ENCODE results near the gene SPATA32. TPM values are rescaled to one million over a fixed set of nuclear protein-coding genes. Genes with fewer than 3 reads are reported as not detected.

SPATA32 gene
- total and polyA plus RNA-seq, 3 experiments from 2014 or later: 0.15 to 0.33 TPM; not detected in 1

- Histone ChIP-seq H3K27ac (ENCODE audit: low read depth, low read length) (peak overlapping the region; percentile 98), H3K9me3 (ENCODE audit: low read length) (no peaks in the 10 kb centered on the region), H3K4me3 (ENCODE audit: low read length) (peak overlapping the region; percentile 95), H3K27me3 (ENCODE audit: insufficient read depth, low read length, poor library complexity, severe bottlenecking) (no peaks in the 10 kb centered on the region), H3K36me3 (ENCODE audit: insufficient read depth, low read length) (no peaks in the 10 kb centered on the region), H3K4me1 (ENCODE audit: insufficient read depth, low read length) (peaks cover 68% of the 10 kb centered on the region)
- POLR2A ChIA-PET: interaction anchor here (0.9 to 13.4 kb wide), 10 partner anchors 9 to 165 kb away, joined by 3 to 189 read pairs (median 10); partner anchors contain the start of genes HEXIM1, HEXIM2, MAP3K14 and NMT1
- Mint-ChIP-seq H3K4me3 (peak overlapping the region; percentile 96 to 100 (median 99)), H3K9me3 (no peaks in the 10 kb centered on the region), H3K27ac (peak overlapping the region; percentile 97 to 100 (median 100)), H3K36me3 (peaks cover 0 to 57% (median 0%) of the 10 kb centered on the region in 3 donors), H3K4me1 (peaks cover 67 to 70% (median 68%) of the 10 kb centered on the region in 3 donors), H3K27me3 (peaks cover 0 to 3% of the 10 kb centered on the region in 2 donors)
- CTCF ChIA-PET: interaction anchor here (1.2 to 13.8 kb wide), 7 partner anchors 7 to 159 kb away, joined by 3 to 409 read pairs (median 15); partner anchors contain the start of genes ACBD4, HEXIM1 and MAP3K14
- no peak for DNase-seq
Observed at GRCh38 chr17:45226576-45226975, 35.3 kb downstream of the SPATA32 start.

- POLR2A ChIA-PET: interaction anchor here (0.8 to 13.4 kb wide), 11 partner anchors 9 to 359 kb away, joined by 3 to 189 read pairs (median 6); partner anchors contain the start of genes HEXIM1, HEXIM2, MAP3K14 and NMT1
- peaks cover 0 to 57% (median 0%) of the 10 kb centered on the region in 3 donors for H3K36me3 Mint-ChIP-seq
- peak overlapping the region; percentile 95 for H3K4me3 ChIP-seq (ENCODE audit: low read length)
Observed at GRCh38 chr17:45225964-45226530, 35.8 kb downstream of the SPATA32 start.

DNA sequence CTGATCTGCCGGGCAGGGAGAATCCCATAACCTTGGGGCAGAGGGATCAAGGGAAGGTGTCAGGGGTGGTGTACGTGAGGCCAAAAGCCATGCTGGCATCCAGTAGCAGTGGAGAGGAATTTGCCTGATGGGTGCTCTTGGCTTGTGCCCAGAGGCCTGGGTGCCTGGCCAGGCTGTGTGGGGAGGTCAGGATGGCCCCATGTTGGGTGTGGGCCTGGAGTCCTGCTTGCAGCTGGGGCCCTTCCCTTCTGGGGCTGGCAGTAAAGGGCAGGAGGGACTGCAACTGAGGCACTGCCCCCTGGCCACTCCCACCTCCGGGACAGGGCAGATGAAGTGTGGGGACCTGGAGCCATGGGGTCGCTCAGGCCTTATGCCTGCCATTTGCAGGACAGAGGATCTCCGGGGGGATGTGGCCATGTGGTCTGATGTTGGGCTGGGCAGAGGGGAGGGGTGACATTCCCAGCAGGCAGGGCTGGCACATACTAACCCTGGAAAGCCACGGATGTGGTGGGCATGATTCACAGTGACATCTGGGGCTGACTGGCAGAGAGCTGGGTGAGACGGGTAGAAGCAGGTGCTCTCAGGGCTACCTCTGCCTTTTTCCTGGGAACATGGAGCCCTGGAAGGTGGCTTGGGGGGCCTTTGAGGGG lies 36.7 kb downstream of the SPATA32 start:
- H3K9me3 Mint-ChIP-seq: no peaks in the 10 kb centered on the region
- H3K27ac ChIP-seq (ENCODE audit: low read depth, low read length): peak overlapping the region; percentile 98
- H3K36me3 ChIP-seq (ENCODE audit: insufficient read depth, low read length): no peaks in the 10 kb centered on the region
- peaks cover 62% of the 10 kb centered on the region for H3K4me1 ChIP-seq (ENCODE audit: insufficient read depth, low read length)
- H3K27me3 Mint-ChIP-seq: peaks cover 0 to 3% of the 10 kb centered on the region in 2 donors
- ChIA-PET POLR2A (interaction anchor here (0.5 to 13.4 kb wide), 8 partner anchors 9 to 360 kb away, joined by 3 to 189 read pairs (median 10); partner anchors contain the start of genes HEXIM1, HEXIM2 and MAP3K14), CTCF (interaction anchor here (0.9 to 13.8 kb wide), 9 partner anchors 9 to 160 kb away, joined by 3 to 409 read pairs (median 10); partner anchors contain the start of genes ACBD4, HEXIM1 and MAP3K14)
- H3K4me3 Mint-ChIP-seq: peak overlapping the region; percentile 96 to 100 (median 99)
- peak overlapping the region; percentile 95 for H3K4me3 ChIP-seq (ENCODE audit: low read length)
- H3K9me3 ChIP-seq (ENCODE audit: low read length): no peaks in the 10 kb centered on the region
- peak; percentile 41 to 71 (median 52) for DNase-seq
- H3K4me1 Mint-ChIP-seq: peaks cover 59 to 69% (median 65%) of the 10 kb centered on the region in 3 donors
- H3K36me3 Mint-ChIP-seq: peaks cover 0 to 61% (median 0%) of the 10 kb centered on the region in 3 donors
- peak overlapping the region; percentile 97 to 100 (median 100) for H3K27ac Mint-ChIP-seq
- H3K27me3 ChIP-seq (ENCODE audit: insufficient read depth, low read length, poor library complexity, severe bottlenecking): no peaks in the 10 kb centered on the region

More at GRCh38 chr17:45225964-45226530, 35.8 kb downstream of the SPATA32 start:
- peak overlapping the region; percentile 96 to 100 (median 99) for H3K4me3 Mint-ChIP-seq
- Histone ChIP-seq H3K4me1 (ENCODE audit: insufficient read depth, low read length) (peaks cover 62% of the 10 kb centered on the region), H3K36me3 (ENCODE audit: insufficient read depth, low read length) (no peaks in the 10 kb centered on the region), H3K27me3 (ENCODE audit: insufficient read depth, low read length, poor library complexity, severe bottlenecking) (no peaks in the 10 kb centered on the region), H3K9me3 (ENCODE audit: low read length) (no peaks in the 10 kb centered on the region), H3K27ac (ENCODE audit: low read depth, low read length) (peak overlapping the region; percentile 98)
- peaks cover 0 to 3% of the 10 kb centered on the region in 2 donors for H3K27me3 Mint-ChIP-seq
- H3K4me1 Mint-ChIP-seq: peaks cover 63 to 67% (median 64%) of the 10 kb centered on the region in 3 donors
- H3K27ac Mint-ChIP-seq: peak overlapping the region; percentile 97 to 100 (median 100)
- no peaks in the 10 kb centered on the region for H3K9me3 Mint-ChIP-seq
- peak; percentile 88 to 98 (median 95) for DNase-seq
- CTCF ChIA-PET: interaction anchor here (0.9 to 13.8 kb wide), 8 partner anchors 8 to 159 kb away, joined by 3 to 409 read pairs (median 12); partner anchors contain the start of genes ACBD4, HEXIM1 and MAP3K14

GRCh38 chr17:45224671-45225050 lies 37.2 kb downstream of the SPATA32 start:
- POLR2A ChIA-PET: interaction anchor here (2.6 to 13.4 kb wide), 2 partner anchors 21 to 76 kb away, joined by 26 to 189 read pairs; partner anchors contain the start of gene HEXIM1
- no peaks in the 10 kb centered on the region for H3K9me3 Mint-ChIP-seq
- Histone ChIP-seq H3K27ac (ENCODE audit: low read depth, low read length) (peak overlapping the region; percentile 98), H3K9me3 (ENCODE audit: low read length) (no peaks in the 10 kb centered on the region), H3K36me3 (ENCODE audit: insufficient read depth, low read length) (no peaks in the 10 kb centered on the region), H3K27me3 (ENCODE audit: insufficient read depth, low read length, poor library complexity, severe bottlenecking) (no peaks in the 10 kb centered on the region), H3K4me1 (ENCODE audit: insufficient read depth, low read length) (peaks cover 62% of the 10 kb centered on the region), H3K4me3 (ENCODE audit: low read length) (peak overlapping the region; percentile 95)
- H3K27me3 Mint-ChIP-seq: peaks cover 0 to 3% of the 10 kb centered on the region in 2 donors
- peak in 3 of 5 donors; percentile 26 to 58 (median 53) for DNase-seq
- H3K36me3 Mint-ChIP-seq: peaks cover 0 to 63% (median 0%) of the 10 kb centered on the region in 3 donors
- CTCF ChIA-PET: interaction anchor here (1.2 to 13.8 kb wide), 6 partner anchors 9 to 160 kb away, joined by 3 to 409 read pairs (median 18); partner anchors contain the start of genes ACBD4 and MAP3K14
- H3K4me1 Mint-ChIP-seq: peaks cover 59 to 69% (median 65%) of the 10 kb centered on the region in 3 donors
- H3K27ac Mint-ChIP-seq: peak overlapping the region; percentile 97 to 100 (median 100)
- peak overlapping the region; percentile 96 to 100 (median 99) for H3K4me3 Mint-ChIP-seq

- DNase-seq: peak; percentile 47 to 73 (median 53)
- Mint-ChIP-seq H3K27ac (peak overlapping the region; percentile 92 to 100 (median 100)), H3K36me3 (peaks cover 2 to 67% (median 2%) of the 10 kb centered on the region in 3 donors), H3K9me3 (no peaks in the 10 kb centered on the region), H3K27me3 (peaks cover 0 to 1% of the 10 kb centered on the region in 2 donors), H3K4me1 (peaks cover 59 to 69% (median 66%) of the 10 kb centered on the region in 3 donors), H3K4me3 (peak overlapping the region; percentile 96 to 100 (median 99))
- H3K36me3 ChIP-seq (ENCODE audit: insufficient read depth, low read length): no peaks in the 10 kb centered on the region
- H3K4me3 ChIP-seq (ENCODE audit: low read length): peak overlapping the region; percentile 95
- H3K9me3 ChIP-seq (ENCODE audit: low read length): no peaks in the 10 kb centered on the region
- ChIA-PET CTCF (interaction anchor here (0.9 to 13.8 kb wide), 7 partner anchors 10 to 163 kb away, joined by 3 to 409 read pairs (median 21); partner anchors contain the start of gene ACBD4), POLR2A (interaction anchor here (0.7 to 13.4 kb wide), 3 partner anchors 8 to 21 kb away, joined by 3 to 189 read pairs (median 4); no protein-coding TSS in a partner anchor)
- H3K27ac ChIP-seq (ENCODE audit: low read depth, low read length): peak overlapping the region; percentile 98
- peaks cover 62% of the 10 kb centered on the region for H3K4me1 ChIP-seq (ENCODE audit: insufficient read depth, low read length)
- H3K27me3 ChIP-seq (ENCODE audit: insufficient read depth, low read length, poor library complexity, severe bottlenecking): no peaks in the 10 kb centered on the region
Observed at GRCh38 chr17:45223539-45224528, 38.1 kb downstream of the SPATA32 start.

DNA sequence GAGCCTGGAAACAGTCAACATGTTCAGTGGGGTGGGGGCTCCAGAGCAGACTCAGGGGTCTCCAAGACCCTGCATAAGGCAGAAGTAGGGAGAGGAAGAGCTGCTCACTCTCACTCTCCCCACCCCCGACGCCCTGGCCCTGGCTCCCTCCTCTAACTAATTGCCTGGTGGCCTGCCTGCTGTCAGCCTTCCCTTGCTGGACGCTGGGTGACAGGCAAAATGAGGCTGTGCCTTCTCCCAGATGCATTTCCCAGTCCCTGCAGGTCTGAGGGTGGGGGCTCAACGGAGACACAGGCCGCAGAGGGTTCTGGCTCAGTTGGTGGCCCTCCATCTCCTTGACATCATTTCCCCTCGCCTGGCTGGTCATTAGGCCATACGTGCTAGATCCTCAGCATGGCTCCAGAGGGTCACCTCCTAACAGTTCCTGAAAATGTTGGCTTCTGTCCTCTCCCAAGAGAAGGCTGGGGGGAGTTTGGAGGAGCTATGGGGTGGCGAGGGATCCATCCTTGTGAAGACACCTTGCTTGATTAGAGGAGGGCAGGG lies 38.8 kb downstream of the SPATA32 start:
- Histone ChIP-seq H3K27me3 (ENCODE audit: insufficient read depth, low read length, poor library complexity, severe bottlenecking) (no peaks in the 10 kb centered on the region), H3K27ac (ENCODE audit: low read depth, low read length) (peak overlapping the region; percentile 98), H3K4me1 (ENCODE audit: insufficient read depth, low read length) (peaks cover 57% of the 10 kb centered on the region), H3K36me3 (ENCODE audit: insufficient read depth, low read length) (peaks cover 3% of the 10 kb centered on the region), H3K9me3 (ENCODE audit: low read length) (no peaks in the 10 kb centered on the region), H3K4me3 (ENCODE audit: low read length) (peak overlapping the region; percentile 95)
- CTCF ChIA-PET: interaction anchor here (0.9 to 13.8 kb wide), 5 partner anchors 11 to 164 kb away, joined by 3 to 409 read pairs (median 21); partner anchors contain the start of gene ACBD4
- Mint-ChIP-seq H3K27ac (peak overlapping the region; percentile 92 to 100 (median 100)), H3K4me1 (peaks cover 54 to 64% (median 60%) of the 10 kb centered on the region in 3 donors), H3K36me3 (peaks cover 4 to 67% (median 4%) of the 10 kb centered on the region in 3 donors), H3K4me3 (peak overlapping the region; percentile 96 to 100 (median 99)), H3K9me3 (no peaks in the 10 kb centered on the region), H3K27me3 (peaks cover 0 to 1% of the 10 kb centered on the region in 2 donors)
- no peak for DNase-seq
- POLR2A ChIA-PET: interaction anchor here (0.6 to 13.4 kb wide), 4 partner anchors 9 to 961 kb away, joined by 3 to 189 read pairs (median 4); no protein-coding TSS in a partner anchor

All from CD8-positive, alpha-beta memory T cell (primary cell).